ENCODE measurements around the gene OOSP1.

OOSP1 gene

DNA sequence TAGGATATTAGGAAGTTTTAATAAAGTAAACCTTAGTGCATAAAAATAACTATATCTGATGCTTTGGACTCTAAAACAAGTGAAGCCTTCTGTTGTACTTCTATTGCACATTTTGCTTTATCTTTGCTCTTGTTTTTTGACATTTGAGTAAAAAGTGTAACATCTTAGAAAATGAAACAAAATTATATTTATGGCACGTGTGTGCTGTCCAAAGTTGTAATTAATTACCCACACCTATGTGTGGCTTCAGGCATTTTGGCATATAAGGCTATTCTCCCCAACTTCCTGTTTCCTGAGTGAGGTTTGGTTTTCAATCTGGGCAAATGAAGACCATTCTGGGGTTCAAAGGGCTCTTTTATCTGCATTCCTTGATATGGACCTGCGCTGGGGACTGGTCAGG is at the start of gene OOSP1:
Gene OOSP1, plus strand, starts transcription at position 301 of the 400 bp plus-strand sequence. Its CDS starts 23 bp downstream, at position 324.
- DNase-seq (ENCODE audit: low spot score): no peak
- TF ChIP-seq, protein P1, sequence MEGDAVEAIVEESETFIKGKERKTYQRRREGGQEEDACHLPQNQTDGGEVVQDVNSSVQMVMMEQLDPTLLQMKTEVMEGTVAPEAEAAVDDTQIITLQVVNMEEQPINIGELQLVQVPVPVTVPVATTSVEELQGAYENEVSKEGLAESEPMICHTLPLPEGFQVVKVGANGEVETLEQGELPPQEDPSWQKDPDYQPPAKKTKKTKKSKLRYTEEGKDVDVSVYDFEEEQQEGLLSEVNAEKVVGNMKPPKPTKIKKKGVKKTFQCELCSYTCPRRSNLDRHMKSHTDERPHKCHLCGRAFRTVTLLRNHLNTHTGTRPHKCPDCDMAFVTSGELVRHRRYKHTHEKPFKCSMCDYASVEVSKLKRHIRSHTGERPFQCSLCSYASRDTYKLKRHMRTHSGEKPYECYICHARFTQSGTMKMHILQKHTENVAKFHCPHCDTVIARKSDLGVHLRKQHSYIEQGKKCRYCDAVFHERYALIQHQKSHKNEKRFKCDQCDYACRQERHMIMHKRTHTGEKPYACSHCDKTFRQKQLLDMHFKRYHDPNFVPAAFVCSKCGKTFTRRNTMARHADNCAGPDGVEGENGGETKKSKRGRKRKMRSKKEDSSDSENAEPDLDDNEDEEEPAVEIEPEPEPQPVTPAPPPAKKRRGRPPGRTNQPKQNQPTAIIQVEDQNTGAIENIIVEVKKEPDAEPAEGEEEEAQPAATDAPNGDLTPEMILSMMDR (IDR thresholded peaks at IDR 0.05; ENCODE audit: extremely low read depth, missing control alignments): no peak

DNA sequence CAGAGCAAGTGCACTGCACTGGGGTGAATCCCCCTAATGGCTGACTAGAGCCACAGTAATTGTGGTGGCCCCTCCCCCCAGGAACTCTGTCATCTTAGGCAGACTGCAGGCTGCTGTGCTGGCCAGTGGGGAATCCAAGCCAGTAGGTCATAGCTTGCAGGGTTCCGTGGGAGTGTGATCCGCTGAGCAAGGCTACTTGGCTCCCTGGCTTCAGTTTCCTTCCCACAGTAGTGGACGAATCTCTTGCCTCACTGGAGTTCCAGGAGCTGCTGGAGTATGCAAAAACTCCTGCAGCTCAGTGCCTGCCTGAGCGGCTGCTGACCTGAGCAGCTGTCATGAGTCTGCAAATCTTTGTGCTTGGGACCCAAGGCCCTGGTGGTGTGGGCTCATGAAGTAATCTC is 46.5 kb upstream of the OOSP1 start:
- DNase-seq (ENCODE audit: low spot score): no peak
- TF ChIP-seq, protein P1 (IDR thresholded peaks at IDR 0.05; ENCODE audit: extremely low read depth, missing control alignments): no peak

DNA sequence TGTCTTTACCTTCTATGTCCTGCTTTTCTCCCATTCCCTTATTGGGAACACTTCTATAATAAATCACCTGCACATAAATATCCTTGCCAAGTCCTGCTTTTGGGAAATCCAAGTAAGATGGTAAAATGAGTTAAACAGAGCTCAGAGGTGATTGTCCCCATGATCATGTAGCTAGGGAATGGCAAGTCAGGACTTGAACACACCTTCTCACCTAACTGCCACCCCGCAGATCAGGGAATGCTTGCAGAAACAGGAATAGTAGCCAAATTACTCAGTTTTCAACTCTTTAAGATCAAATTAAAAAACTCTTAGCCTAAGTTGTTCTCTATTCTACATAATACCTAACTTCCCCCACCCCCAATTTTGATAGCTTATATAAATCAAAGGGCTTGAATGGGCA is 43.6 kb upstream of the OOSP1 start:
- DNase-seq (ENCODE audit: low spot score): no peak
- TF ChIP-seq, protein P1 (IDR thresholded peaks at IDR 0.05; ENCODE audit: extremely low read depth, missing control alignments): no peak

DNA sequence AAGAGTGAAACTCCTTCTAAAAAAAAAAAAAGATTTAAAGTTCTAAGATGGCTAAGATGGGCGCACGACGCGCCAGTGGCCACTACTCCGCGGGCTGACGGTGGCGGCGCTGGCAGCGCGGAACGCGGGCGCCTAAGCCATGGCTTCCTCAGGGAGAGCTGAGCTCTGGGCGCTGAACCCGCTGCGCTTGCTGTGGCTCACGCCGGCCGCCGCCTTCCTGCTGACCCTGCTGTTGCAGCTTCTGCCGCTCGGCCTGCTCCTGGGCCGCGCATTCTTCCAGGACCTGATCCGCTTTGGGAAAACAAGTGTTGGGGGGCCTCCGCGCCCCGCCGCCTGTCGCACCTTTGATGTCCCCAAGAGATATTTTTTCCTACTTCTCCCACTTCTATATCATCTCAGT is 40.2 kb upstream of the OOSP1 start:
- no peak for DNase-seq (ENCODE audit: low spot score)
- TF ChIP-seq, protein P1 (IDR thresholded peaks at IDR 0.05; ENCODE audit: extremely low read depth, missing control alignments): no peak

DNA sequence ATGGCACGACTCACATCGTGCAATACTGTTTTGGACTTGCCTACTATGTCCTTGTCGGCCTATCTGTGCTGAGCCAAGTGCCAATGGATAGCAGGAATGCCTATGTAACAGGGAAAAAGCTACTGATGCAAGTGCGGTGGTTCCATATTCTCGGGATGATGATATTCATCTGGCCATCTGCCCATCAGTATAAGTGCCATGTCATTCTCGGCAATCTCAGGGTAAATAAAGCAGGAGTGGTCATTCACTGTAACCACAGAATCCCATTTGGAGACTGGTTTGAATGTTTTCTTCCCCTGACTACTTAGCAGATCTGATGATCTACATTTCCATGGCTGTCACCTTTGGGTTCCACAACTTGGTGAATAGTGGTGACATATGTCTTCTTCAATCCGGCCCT is 39.6 kb upstream of the OOSP1 start:
- TF ChIP-seq, protein P1 (IDR thresholded peaks at IDR 0.05; ENCODE audit: extremely low read depth, missing control alignments): no peak
- no peak for DNase-seq (ENCODE audit: low spot score)

GRCh38 chr11:59899532-59899931 is 38.7 kb upstream of the OOSP1 start:
- TF ChIP-seq, protein P1 (IDR thresholded peaks at IDR 0.05; ENCODE audit: extremely low read depth, missing control alignments): no peak
- DNase-seq (ENCODE audit: low spot score): no peak

GRCh38 chr11:59900366-59901126 is 37.7 kb upstream of the OOSP1 start:
- TF ChIP-seq, protein P1 (IDR thresholded peaks at IDR 0.05; ENCODE audit: extremely low read depth, missing control alignments): no peak
- no peak for DNase-seq (ENCODE audit: low spot score)
